ENCODE results near the gene EEF2KMT.
"Not testable (repeated sequence)": the region's sequence is repeated elsewhere in the genome, so short reads cannot be mapped to it uniquely, and the experiment has no call there.

EEF2KMT gene

GRCh38 chr16:5060073-5060641 is 37.4 kb downstream of the EEF2KMT start:
- Histone ChIP-seq H3K36me3 (ENCODE audit: control insufficient read depth in 5 of 5, insufficient read depth in 5 of 5, low read length in 5 of 5) (peaks cover 0 to 3% (median 0%) of the 10 kb centered on the region in 5 donors), H3K4me1 (ENCODE audit: control insufficient read depth in 5 of 5, insufficient read depth in 5 of 5, low read length in 5 of 5) (peaks cover 0 to 11% (median 4%) of the 10 kb centered on the region in 5 donors), H3K9me3 (ENCODE audit: control insufficient read depth in 5 of 5, low read length in 5 of 5) (no peaks in the 10 kb centered on the region), H3K27ac (ENCODE audit: low read depth, low read length) (no peak overlapping the region), H3K4me3 (ENCODE audit: low read depth in 1 of 5, low read length in 5 of 5) (no peak overlapping the region), H3K27me3 (ENCODE audit: control insufficient read depth in 5 of 5, insufficient read depth in 4 of 5, low read length in 5 of 5) (no peaks in the 10 kb centered on the region), H3K9ac (ENCODE audit: low read length in 5 of 5) (no peak overlapping the region)

- no peaks in the 10 kb centered on the region for H3K9me3 ChIP-seq (ENCODE audit: control insufficient read depth in 5 of 5, low read length in 5 of 5)
Measured at GRCh38 chr16:5059386-5060072, 38.1 kb downstream of the EEF2KMT start.

GRCh38 chr16:5058476-5058875 is 39.1 kb downstream of the EEF2KMT start:
- H3K27ac ChIP-seq (ENCODE audit: low read depth, low read length): no peak overlapping the region
- H3K36me3 ChIP-seq (ENCODE audit: control insufficient read depth in 5 of 5, insufficient read depth in 5 of 5, low read length in 5 of 5): peaks cover 0 to 14% (median 0%) of the 10 kb centered on the region in 5 donors
- H3K9me3 ChIP-seq (ENCODE audit: control insufficient read depth in 5 of 5, low read length in 5 of 5): no peaks in the 10 kb centered on the region
- H3K4me1 ChIP-seq (ENCODE audit: control insufficient read depth in 5 of 5, insufficient read depth in 5 of 5, low read length in 5 of 5): peaks cover 0 to 5% (median 0%) of the 10 kb centered on the region in 5 donors
- no peak overlapping the region for H3K9ac ChIP-seq (ENCODE audit: low read length in 5 of 5)
- no peak overlapping the region for H3K4me3 ChIP-seq (ENCODE audit: low read depth in 1 of 5, low read length in 5 of 5)
- no peaks in the 10 kb centered on the region for H3K27me3 ChIP-seq (ENCODE audit: control insufficient read depth in 5 of 5, insufficient read depth in 4 of 5, low read length in 5 of 5)

More at GRCh38 chr16:5059386-5060072, 38.1 kb downstream of the EEF2KMT start:
- H3K4me1 ChIP-seq (ENCODE audit: control insufficient read depth in 5 of 5, insufficient read depth in 5 of 5, low read length in 5 of 5): peaks cover 0 to 5% (median 0%) of the 10 kb centered on the region in 5 donors
- peaks cover 0 to 10% (median 0%) of the 10 kb centered on the region in 5 donors for H3K36me3 ChIP-seq (ENCODE audit: control insufficient read depth in 5 of 5, insufficient read depth in 5 of 5, low read length in 5 of 5)
- H3K27me3 ChIP-seq (ENCODE audit: control insufficient read depth in 5 of 5, insufficient read depth in 4 of 5, low read length in 5 of 5): no peaks in the 10 kb centered on the region
- no peak overlapping the region for H3K4me3 ChIP-seq (ENCODE audit: low read depth in 1 of 5, low read length in 5 of 5)
- no peak overlapping the region for H3K9ac ChIP-seq (ENCODE audit: low read length in 5 of 5)
- no peak overlapping the region for H3K27ac ChIP-seq (ENCODE audit: low read depth, low read length)

GRCh38 chr16:5056352-5056751 is 41.2 kb downstream of the EEF2KMT start:
- H3K36me3 ChIP-seq (ENCODE audit: control insufficient read depth in 5 of 5, insufficient read depth in 5 of 5, low read length in 5 of 5): peaks cover 0 to 14% (median 0%) of the 10 kb centered on the region in 5 donors
- peaks cover 0 to 5% (median 0%) of the 10 kb centered on the region in 5 donors for H3K4me1 ChIP-seq (ENCODE audit: control insufficient read depth in 5 of 5, insufficient read depth in 5 of 5, low read length in 5 of 5)
- H3K4me3 ChIP-seq (ENCODE audit: low read depth in 1 of 5, low read length in 5 of 5): no peak overlapping the region
- no peak overlapping the region for H3K27ac ChIP-seq (ENCODE audit: low read depth, low read length)
- no peaks in the 10 kb centered on the region for H3K27me3 ChIP-seq (ENCODE audit: control insufficient read depth in 5 of 5, insufficient read depth in 4 of 5, low read length in 5 of 5)
- H3K9me3 ChIP-seq (ENCODE audit: control insufficient read depth in 5 of 5, low read length in 5 of 5): no peaks in the 10 kb centered on the region
- H3K9ac ChIP-seq (ENCODE audit: low read length in 5 of 5): no peak overlapping the region

- no peaks in the 10 kb centered on the region for H3K9me3 ChIP-seq (ENCODE audit: control insufficient read depth in 5 of 5, low read length in 5 of 5)
Measured at GRCh38 chr16:5054876-5055865, 42.4 kb downstream of the EEF2KMT start.

GRCh38 chr16:5046914-5047313 is 50.7 kb downstream of the EEF2KMT start:
- H3K27me3 ChIP-seq (ENCODE audit: control insufficient read depth in 5 of 5, insufficient read depth in 4 of 5, low read length in 5 of 5): no peaks in the 10 kb centered on the region
- no peak overlapping the region for H3K27ac ChIP-seq (ENCODE audit: low read depth, low read length)
- no peaks in the 10 kb centered on the region for H3K9me3 ChIP-seq (ENCODE audit: control insufficient read depth in 5 of 5, low read length in 5 of 5)
- no peak overlapping the region for H3K9ac ChIP-seq (ENCODE audit: low read length in 5 of 5)
- H3K36me3 ChIP-seq (ENCODE audit: control insufficient read depth in 5 of 5, insufficient read depth in 5 of 5, low read length in 5 of 5): peaks cover 0 to 6% (median 4%) of the 10 kb centered on the region in 5 donors
- H3K4me1 ChIP-seq (ENCODE audit: control insufficient read depth in 5 of 5, insufficient read depth in 5 of 5, low read length in 5 of 5): no peaks in the 10 kb centered on the region
- H3K4me3 ChIP-seq (ENCODE audit: low read depth in 1 of 5, low read length in 5 of 5): no peak overlapping the region

More at GRCh38 chr16:5054876-5055865, 42.4 kb downstream of the EEF2KMT start:
- peaks cover 0 to 5% (median 0%) of the 10 kb centered on the region in 5 donors for H3K4me1 ChIP-seq (ENCODE audit: control insufficient read depth in 5 of 5, insufficient read depth in 5 of 5, low read length in 5 of 5)
- H3K9ac ChIP-seq (ENCODE audit: low read length in 5 of 5): no peak overlapping the region
- no peak overlapping the region for H3K27ac ChIP-seq (ENCODE audit: low read depth, low read length)
- peaks cover 0 to 14% (median 0%) of the 10 kb centered on the region in 5 donors for H3K36me3 ChIP-seq (ENCODE audit: control insufficient read depth in 5 of 5, insufficient read depth in 5 of 5, low read length in 5 of 5)
- no peak overlapping the region for H3K4me3 ChIP-seq (ENCODE audit: low read depth in 1 of 5, low read length in 5 of 5)
- H3K27me3 ChIP-seq (ENCODE audit: control insufficient read depth in 5 of 5, insufficient read depth in 4 of 5, low read length in 5 of 5): no peaks in the 10 kb centered on the region

GRCh38 chr16:5045499-5046115 is 52.0 kb downstream of the EEF2KMT start:
- H3K9me3 ChIP-seq (ENCODE audit: control insufficient read depth in 5 of 5, low read length in 5 of 5): no peaks in the 10 kb centered on the region
- H3K9ac ChIP-seq (ENCODE audit: low read length in 5 of 5): no peak overlapping the region
- peaks cover 0 to 6% (median 0%) of the 10 kb centered on the region in 5 donors for H3K4me1 ChIP-seq (ENCODE audit: control insufficient read depth in 5 of 5, insufficient read depth in 5 of 5, low read length in 5 of 5)
- no peak overlapping the region for H3K4me3 ChIP-seq (ENCODE audit: low read depth in 1 of 5, low read length in 5 of 5)
- H3K36me3 ChIP-seq (ENCODE audit: control insufficient read depth in 5 of 5, insufficient read depth in 5 of 5, low read length in 5 of 5): peaks cover 0 to 6% (median 4%) of the 10 kb centered on the region in 5 donors
- no peaks in the 10 kb centered on the region for H3K27me3 ChIP-seq (ENCODE audit: control insufficient read depth in 5 of 5, insufficient read depth in 4 of 5, low read length in 5 of 5)
- H3K27ac ChIP-seq (ENCODE audit: low read depth, low read length): no peak overlapping the region

GRCh38 chr16:5044581-5044980 is 53.0 kb downstream of the EEF2KMT start:
- H3K4me3 ChIP-seq (ENCODE audit: low read depth in 1 of 5, low read length in 5 of 5); H3K9ac ChIP-seq (ENCODE audit: low read length in 5 of 5); H3K27ac ChIP-seq (ENCODE audit: low read depth, low read length); H3K4me1 ChIP-seq (ENCODE audit: control insufficient read depth in 5 of 5, insufficient read depth in 5 of 5, low read length in 5 of 5); H3K36me3 ChIP-seq (ENCODE audit: control insufficient read depth in 5 of 5, insufficient read depth in 5 of 5, low read length in 5 of 5); H3K27me3 ChIP-seq (ENCODE audit: control insufficient read depth in 5 of 5, insufficient read depth in 4 of 5, low read length in 5 of 5); H3K9me3 ChIP-seq (ENCODE audit: control insufficient read depth in 5 of 5, low read length in 5 of 5): not testable (repeated sequence)

GRCh38 chr16:5044011-5044540 is 53.5 kb downstream of the EEF2KMT start:
- Histone ChIP-seq H3K27me3 (ENCODE audit: control insufficient read depth in 5 of 5, insufficient read depth in 4 of 5, low read length in 5 of 5) (no peaks in the 10 kb centered on the region), H3K36me3 (ENCODE audit: control insufficient read depth in 5 of 5, insufficient read depth in 5 of 5, low read length in 5 of 5) (peaks cover 0 to 6% (median 4%) of the 10 kb centered on the region in 5 donors), H3K4me3 (ENCODE audit: low read depth in 1 of 5, low read length in 5 of 5) (no peak overlapping the region), H3K9ac (ENCODE audit: low read length in 5 of 5) (no peak overlapping the region), H3K4me1 (ENCODE audit: control insufficient read depth in 5 of 5, insufficient read depth in 5 of 5, low read length in 5 of 5) (peaks cover 0 to 6% (median 0%) of the 10 kb centered on the region in 5 donors), H3K9me3 (ENCODE audit: control insufficient read depth in 5 of 5, low read length in 5 of 5) (no peaks in the 10 kb centered on the region), H3K27ac (ENCODE audit: low read depth, low read length) (no peak overlapping the region)
